T-cell (primary cell): ENCODE measurements around the gene POLR1B. TPM values are rescaled to one million over a fixed set of nuclear protein-coding genes. Genes with fewer than 3 reads are reported as not detected.
A peak's percentile ranks its signal among the peaks of the same experiment; 100 is the strongest.

Experiments used
- ATAC-seq, 4 experiments: fragments of 200-7000 bp in 3 of 4; fragments of 150-1000 bp in 1 of 4; cut with Tn5 transposase; replicated peaks in 1 of 4; 1 replicate in 3 of 4; 2 replicates in 1 of 4; pipeline ENCODE4 v1.10.0; 2021; ENCODE audit warnings: moderate library complexity in 3 of 4, mild to moderate bottlenecking in 2 of 4, moderate number of reproducible peaks in 1 of 4
- CTCF ChIA-PET, 2 donors: fragments of 300-600 bp; sonication (Branson Sonifier 250); formaldehyde crosslinking; loops; one replicate each; lab custom pipeline; 2022; ENCODE audit warnings: antibody characterized with exemption in 2 of 2; lab: Charles Lee
- POLR2A ChIA-PET, 2 donors: fragments of 300-600 bp; sonication (Branson Sonifier 250); formaldehyde crosslinking; loops; one replicate each; lab custom pipeline; 2022; ENCODE audit warnings: antibody characterized with exemption in 2 of 2; lab: Charles Lee
- DNase-seq, 35 experiments: peaks; one replicate each; pipeline versions ENCODE4 v3.0.0 to v3.0.0-alpha.2; 2013 to 2023
- H3K27ac ChIP-seq: one replicate; pipeline ENCODE4 v1.5.1; 2013; ENCODE audit warnings: low read length
- H3K27me3 ChIP-seq, 2 experiments: replicated peaks in 1 of 2; 1 replicate in 1 of 2; 2 replicates in 1 of 2; pipeline versions ENCODE4 v1.6.1 to v1.7.0; 2013; ENCODE audit warnings: low read length in 1 of 2, mixed read lengths in 1 of 2; ENCODE audit not compliant: control insufficient read depth in 2 of 2, insufficient read depth in 2 of 2; ENCODE audit errors: extremely low read depth in 1 of 2
- H3K36me3 ChIP-seq, 2 donors: 1 replicate in 1 of 2; 2 replicates in 1 of 2; pipeline versions ENCODE4 v1.6.1 to v1.7.0; 2013; ENCODE audit warnings: low read length in 1 of 2; ENCODE audit not compliant: control insufficient read depth in 2 of 2, insufficient read depth in 1 of 2; ENCODE audit errors: extremely low read depth in 1 of 2
- H3K4me1 ChIP-seq, 2 experiments: 1 replicate in 1 of 2; 2 replicates in 1 of 2; pipeline versions ENCODE4 v1.6.1 to v1.7.0; 2013; ENCODE audit warnings: low read length in 2 of 2, mixed read lengths in 1 of 2; ENCODE audit not compliant: insufficient read depth in 2 of 2, control insufficient read depth in 1 of 2; ENCODE audit errors: extremely low read depth in 1 of 2
- H3K4me3 ChIP-seq, 2 donors: 1 replicate in 1 of 2; 2 replicates in 1 of 2; pipeline versions ENCODE4 v1.5.1 to v1.7.0; 2013; ENCODE audit warnings: mild to moderate bottlenecking in 2 of 2, low read length in 1 of 2, moderate library complexity in 1 of 2; ENCODE audit not compliant: control insufficient read depth in 1 of 2; ENCODE audit errors: extremely low read depth in 1 of 2
- H3K9me3 ChIP-seq: 2 replicates; pipeline ENCODE4 v1.7.0; 2013
- H3K27ac Mint-ChIP-seq, 2 donors: one replicate each; pipeline ENCODE4 v1.8.0; 2020 to 2021; ENCODE audit warnings: mild to moderate bottlenecking in 2 of 2, mixed read lengths in 2 of 2
- H3K27me3 Mint-ChIP-seq, 2 donors: one replicate each; pipeline ENCODE4 v1.8.0; 2021 to 2022; ENCODE audit warnings: mixed read lengths in 2 of 2
- H3K36me3 Mint-ChIP-seq: one replicate; pipeline ENCODE4 v1.8.0; 2021; ENCODE audit warnings: mixed read lengths
- H3K4me1 Mint-ChIP-seq, 3 donors: one replicate each; pipeline ENCODE4 v1.8.0; 2020 to 2022; ENCODE audit warnings: mixed read lengths in 3 of 3, mild to moderate bottlenecking in 1 of 3
- H3K4me3 Mint-ChIP-seq, 3 donors: one replicate each; pipeline ENCODE4 v1.8.0; 2020 to 2022; ENCODE audit warnings: mild to moderate bottlenecking in 3 of 3, mixed read lengths in 3 of 3, moderate library complexity in 3 of 3
- H3K9me3 Mint-ChIP-seq, 3 donors: one replicate each; pipeline ENCODE4 v1.8.0; 2020 to 2022; ENCODE audit warnings: mixed read lengths in 3 of 3
- WGBS: methylation state at CpG from one replicate; pipeline ENCODE4 v1.1.5; 2013; ENCODE audit warnings: missing lambda C conversion rate; ENCODE audit not compliant: insufficient coverage; 5-methylcytosine and 5-hydroxymethylcytosine counted together
- total RNA-seq, 35 experiments: library from RNA in 6 of 35; stranded (reverse) in 6 of 35; fragments of 120-200 nt in 1 of 35; gene quantifications; one replicate each; pipeline versions ENCODE4 v1.2.1 to v1.2.4 and lab custom pipeline; 2013 to 2026

Gene POLR1B
- total RNA-seq, 5 donors from 2014 or later (not counting 1 experiment from before 2014, with no cell fraction given): 15.1 to 39.5 (median 35.9) TPM

DNA sequence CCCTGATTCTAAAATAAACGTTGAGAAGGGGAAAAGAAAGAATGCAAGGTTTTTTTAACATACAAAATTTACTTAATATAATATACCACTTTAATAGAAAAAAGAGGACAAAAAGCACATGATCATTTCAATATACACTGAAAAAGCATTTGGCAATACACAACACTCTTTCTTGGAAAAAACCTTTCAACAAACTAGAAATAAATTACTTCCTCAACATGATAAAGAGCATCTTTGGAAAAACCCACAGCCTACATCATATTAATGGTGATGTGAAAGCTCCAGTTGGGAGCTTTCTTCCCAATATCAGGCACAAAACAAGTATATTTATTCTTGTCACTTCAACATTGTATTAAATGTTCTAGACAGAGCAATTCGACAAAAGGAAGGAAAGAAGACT is 3.0 kb upstream of the POLR1B start:
- Mint-ChIP-seq H3K4me3 (no peak overlapping the region), H3K27me3 (no peaks in the 10 kb centered on the region), H3K36me3 (peaks cover 3% of the 10 kb centered on the region), H3K27ac (no peak overlapping the region), H3K9me3 (no peaks in the 10 kb centered on the region), H3K4me1 (peaks cover 7 to 20% (median 12%) of the 10 kb centered on the region in 3 donors)
- ATAC-seq: no peak
- no peaks in the 10 kb centered on the region for H3K27me3 ChIP-seq
- DNase-seq: no peak
- H3K4me3 ChIP-seq: no peak overlapping the region
- H3K9me3 ChIP-seq: no peaks in the 10 kb centered on the region
- POLR2A ChIA-PET: no interaction called here
- H3K4me1 ChIP-seq: peaks cover 8 to 19% of the 10 kb centered on the region in 2 experiments
- H3K36me3 ChIP-seq: no peaks in the 10 kb centered on the region
- CTCF ChIA-PET: no interaction called here
- no CpG with 5 or more reads among the region's 2 CpGs for WGBS
- no peak overlapping the region for H3K27ac ChIP-seq

- CTCF ChIA-PET: interaction anchor here in 1 of 2 donors (0.7 kb wide), 1 partner anchor 817 kb away, joined by 7 read pairs; no protein-coding TSS in a partner anchor
- no peak overlapping the region for H3K27ac Mint-ChIP-seq
- DNase-seq (peak in 1 of 35 experiments; percentile 5), ATAC-seq (no peak)
- Histone ChIP-seq H3K4me3 (no peak overlapping the region), H3K27ac (peak overlapping the region; percentile 73), H3K9me3 (no peaks in the 10 kb centered on the region), H3K4me1 (peaks cover 8 to 19% of the 10 kb centered on the region in 2 experiments), H3K27me3 (no peaks in the 10 kb centered on the region), H3K36me3 (peaks cover 0 to 2% of the 10 kb centered on the region in 2 donors)
- no peaks in the 10 kb centered on the region for H3K9me3 Mint-ChIP-seq
- POLR2A ChIA-PET: interaction anchor here (0.6 to 0.7 kb wide), 2 partner anchors 356 to 1344 kb away, joined by 4 to 5 read pairs; no protein-coding TSS in a partner anchor
- H3K27me3 Mint-ChIP-seq: no peaks in the 10 kb centered on the region
- peaks cover 3% of the 10 kb centered on the region for H3K36me3 Mint-ChIP-seq
- peaks cover 15 to 20% (median 19%) of the 10 kb centered on the region in 3 donors for H3K4me1 Mint-ChIP-seq
- H3K4me3 Mint-ChIP-seq: no peak overlapping the region
- no CpG with 5 or more reads among the region's 2 CpGs for WGBS
These were observed 1.4 kb upstream of the POLR1B start for GRCh38 chr2:112540906-112541305.

- Histone ChIP-seq H3K27ac (peak overlapping the region; percentile 73), H3K27me3 (no peaks in the 10 kb centered on the region), H3K9me3 (no peaks in the 10 kb centered on the region), H3K4me3 (peak overlapping the region; percentile 85 to 98), H3K36me3 (peaks cover 0 to 6% of the 10 kb centered on the region in 2 donors), H3K4me1 (peaks cover 8 to 19% of the 10 kb centered on the region in 2 experiments)
- H3K27me3 Mint-ChIP-seq: no peaks in the 10 kb centered on the region
- WGBS: 6% methylated on average over 17 of the region's 34 CpGs
- DNase-seq (peak in 22 of 35 experiments; percentile 20 to 78 (median 54)), ATAC-seq (peak; percentile 74 to 80 (median 77))
- ChIA-PET CTCF (no interaction called here), POLR2A (no interaction called here)
- H3K9me3 Mint-ChIP-seq: no peaks in the 10 kb centered on the region
- H3K4me3 Mint-ChIP-seq: no peak overlapping the region
- peaks cover 5% of the 10 kb centered on the region for H3K36me3 Mint-ChIP-seq
- H3K4me1 Mint-ChIP-seq: peaks cover 17 to 20% (median 19%) of the 10 kb centered on the region in 3 donors
- no peak overlapping the region for H3K27ac Mint-ChIP-seq
These were observed 746 bp upstream of the POLR1B start for GRCh38 chr2:112541315-112542122.

GRCh38 chr2:112542984-112543661 is 858 bp downstream of the POLR1B start:
- no peaks in the 10 kb centered on the region for H3K27me3 ChIP-seq
- peaks cover 8 to 19% of the 10 kb centered on the region in 2 experiments for H3K4me1 ChIP-seq
- H3K27ac ChIP-seq: peak overlapping the region; percentile 73
- peaks cover 0 to 21% of the 10 kb centered on the region in 2 donors for H3K36me3 ChIP-seq
- H3K27me3 Mint-ChIP-seq: no peaks in the 10 kb centered on the region
- DNase-seq (peak in 2 of 35 experiments; percentile 2 to 8), ATAC-seq (peak in 1 of 4 experiments; percentile 2)
- POLR2A ChIA-PET: no interaction called here
- peaks cover 17% of the 10 kb centered on the region for H3K36me3 Mint-ChIP-seq
- 3% methylated on average over 14 of the region's 18 CpGs for WGBS
- CTCF ChIA-PET: interaction anchor here (0.5 to 1.1 kb wide), 3 partner anchors 39 to 247 kb away, joined by 4 to 6 read pairs (median 5); no protein-coding TSS in a partner anchor
- peak overlapping the region; percentile 85 to 98 for H3K4me3 ChIP-seq
- no peak overlapping the region for H3K27ac Mint-ChIP-seq
- no peak overlapping the region for H3K4me3 Mint-ChIP-seq
- no peaks in the 10 kb centered on the region for H3K9me3 Mint-ChIP-seq
- H3K9me3 ChIP-seq: no peaks in the 10 kb centered on the region
- H3K4me1 Mint-ChIP-seq: peaks cover 20 to 22% (median 20%) of the 10 kb centered on the region in 3 donors

- DNase-seq: no peak
- no CpG with 5 or more reads among the region's 4 CpGs for WGBS
- Mint-ChIP-seq H3K27me3 (no peaks in the 10 kb centered on the region), H3K27ac (no peak overlapping the region), H3K4me1 (peaks cover 4 to 13% (median 12%) of the 10 kb centered on the region in 3 donors), H3K36me3 (peaks cover 51% of the 10 kb centered on the region), H3K4me3 (no peak overlapping the region), H3K9me3 (no peaks in the 10 kb centered on the region)
- ChIA-PET POLR2A (interaction anchor here in 1 of 2 donors (0.5 kb wide), 1 partner anchor 75 kb away, joined by 7 read pairs; no protein-coding TSS in a partner anchor), CTCF (no interaction called here)
- Histone ChIP-seq H3K27ac (no peak overlapping the region), H3K36me3 (peaks cover 4 to 59% of the 10 kb centered on the region in 2 donors), H3K9me3 (no peaks in the 10 kb centered on the region), H3K4me3 (no peak overlapping the region), H3K27me3 (no peaks in the 10 kb centered on the region), H3K4me1 (peaks cover 3 to 11% of the 10 kb centered on the region in 2 experiments)
- no peak for ATAC-seq
These were observed 5.1 kb downstream of the POLR1B start for GRCh38 chr2:112547333-112547732.

DNA sequence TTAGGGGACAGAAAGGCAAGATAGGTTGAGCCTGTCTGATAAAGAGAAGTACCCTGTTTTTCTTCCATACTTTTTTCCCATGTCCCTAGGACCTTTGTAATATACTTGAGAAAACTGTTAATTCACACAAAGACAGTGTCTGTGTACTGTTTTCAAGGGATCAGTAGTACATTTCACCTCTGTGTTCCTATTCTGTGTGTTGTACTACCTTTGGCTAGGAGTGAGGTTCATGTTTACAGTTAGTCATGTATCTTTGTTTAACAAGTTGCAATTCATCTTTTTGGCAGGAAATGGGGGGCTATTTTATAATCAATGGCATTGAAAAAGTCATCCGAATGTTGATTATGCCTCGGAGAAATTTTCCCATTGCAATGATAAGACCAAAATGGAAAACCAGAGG is 6.7 kb downstream of the POLR1B start:
- Mint-ChIP-seq H3K9me3 (no peaks in the 10 kb centered on the region), H3K36me3 (peaks cover 65% of the 10 kb centered on the region), H3K4me1 (peaks cover 4 to 13% (median 12%) of the 10 kb centered on the region in 3 donors), H3K27me3 (no peaks in the 10 kb centered on the region), H3K27ac (no peak overlapping the region), H3K4me3 (no peak overlapping the region)
- ChIA-PET POLR2A (interaction anchor here in 1 of 2 donors (0.7 kb wide), 1 partner anchor 462 kb away, joined by 3 read pairs; no protein-coding TSS in a partner anchor), CTCF (no interaction called here)
- WGBS: 86% methylated on average over 2 of the region's 2 CpGs
- Histone ChIP-seq H3K9me3 (no peaks in the 10 kb centered on the region), H3K4me3 (no peak overlapping the region), H3K4me1 (peaks cover 0 to under 1% of the 10 kb centered on the region in 2 experiments), H3K27ac (no peak overlapping the region), H3K27me3 (no peaks in the 10 kb centered on the region), H3K36me3 (peaks cover 4 to 76% of the 10 kb centered on the region in 2 donors)
- DNase-seq (no peak), ATAC-seq (no peak)
